GM12878 (cell line): ENCODE measurements around the gene VCPKMT. TPM values are rescaled to one million over a fixed set of nuclear protein-coding genes. Genes with fewer than 3 reads are reported as not detected.

ENCODE experiments used
- CREM ChIP-seq: IDR thresholded peaks from 2 replicates; pipeline ENCODE4 v1.6.1; 2014; ENCODE audit warnings: antibody characterized with exemption, low read depth
- CTCF ChIP-seq, 3 experiments: IDR thresholded peaks in 2 of 3; conservative IDR thresholded peaks in 1 of 3; 2 replicates each; pipeline ENCODE4 v1.5.1; 2011; ENCODE audit warnings: low read depth in 3 of 3, low read length in 3 of 3, mild to moderate bottlenecking in 3 of 3, control low read depth in 2 of 3, moderate library complexity in 2 of 3, inconsistent platforms in 1 of 3, mixed read lengths in 1 of 3; ENCODE audit not compliant: control insufficient read depth in 2 of 3, insufficient read depth in 1 of 3; ENCODE audit errors: extremely low read depth in 1 of 3
- CUX1 ChIP-seq: IDR thresholded peaks from 2 replicates; pipeline ENCODE4 v1.6.1; 2012; ENCODE audit warnings: improper control_type of control experiment, low read depth, low read length; ENCODE audit not compliant: insufficient replicate concordance
- EP300 ChIP-seq, 2 experiments: fragments of 150-350 bp in 1 of 2; IDR thresholded peaks; 2 replicates each; pipeline ENCODE4 v1.6.1; 2011 to 2012; ENCODE audit warnings: low read depth in 2 of 2, low read length in 2 of 2, borderline replicate concordance in 1 of 2, improper control_type of control experiment in 1 of 2, inconsistent platforms in 1 of 2; ENCODE audit not compliant: control insufficient read depth in 1 of 2
- KAT2A ChIP-seq: conservative IDR thresholded peaks from 2 replicates; pipeline ENCODE4 v1.6.1; 2011; ENCODE audit warnings: low read depth, low read length; ENCODE audit not compliant: control insufficient read depth
- MTA2 ChIP-seq: fragments of 450-650 bp; IDR thresholded peaks from 2 replicates; pipeline ENCODE4 v1.6.1; 2016; ENCODE audit warnings: low read depth, mild to moderate bottlenecking, moderate library complexity
- PAX5 ChIP-seq: IDR thresholded peaks from 2 replicates; pipeline ENCODE4 v1.6.1; 2011; ENCODE audit warnings: low read depth, low read length, borderline replicate concordance
- SIX5 ChIP-seq: IDR thresholded peaks from 2 replicates; pipeline ENCODE4 v1.6.1; 2011; ENCODE audit warnings: mild to moderate bottlenecking, low read depth, low read length, moderate library complexity; ENCODE audit not compliant: severe bottlenecking
- polyA plus RNA-seq, 11 experiments: library from polyadenylated mRNA; depleted of rRNA in 4 of 11; unstranded in 6 of 11; stranded (reverse) in 5 of 11; fragments of >200 nt; fragmentation: Nextera tagmentation in 4 of 11; fragmentation: Illumina TruSeq in 1 of 11; extraction: Ambion mirVana in 4 of 11; extraction: Trizol in 1 of 11; gene quantifications; 1 replicate in 1 of 11; 2 replicates in 10 of 11; pipeline versions ENCODE4 v1.2.1 to v1.2.3, GENCODE V29; 2011 to 2016; ENCODE audit warnings: inconsistent platforms in 2 of 11, missing spikeins in 2 of 11, low read depth in 1 of 11
- total RNA-seq, 4 experiments: library from RNA; depleted of rRNA in 3 of 4; stranded (reverse); fragments of >200 nt in 3 of 4; fragmentation: Illumina TruSeq in 1 of 4; extraction: Trizol in 1 of 4; gene quantifications; 2 replicates each; pipeline versions ENCODE4 v1.2.1 to v1.2.3, GENCODE V29; 2013 to 2021
- TF ChIP-seq, protein P1 (sequence below): IDR thresholded peaks from 2 replicates; pipeline ENCODE4 v1.6.1; 2011; ENCODE audit warnings: borderline replicate concordance, low read depth, mild to moderate bottlenecking, moderate library complexity, low read length; ENCODE audit not compliant: insufficient read depth, poor library complexity, severe bottlenecking
- TF ChIP-seq, protein P2 (sequence below): fragments of 450-650 bp; IDR thresholded peaks from 2 replicates; pipeline ENCODE4 v1.6.1; 2017; ENCODE audit warnings: mild to moderate bottlenecking, moderate library complexity

The VCPKMT gene
- total and polyA plus RNA-seq, 10 of the 15 experiments (the other 5 are each of a cell fraction or from before 2014, with no cell fraction given): 8.5 to 18.4 (median 12.8) TPM

- TF ChIP-seq, protein P1, sequence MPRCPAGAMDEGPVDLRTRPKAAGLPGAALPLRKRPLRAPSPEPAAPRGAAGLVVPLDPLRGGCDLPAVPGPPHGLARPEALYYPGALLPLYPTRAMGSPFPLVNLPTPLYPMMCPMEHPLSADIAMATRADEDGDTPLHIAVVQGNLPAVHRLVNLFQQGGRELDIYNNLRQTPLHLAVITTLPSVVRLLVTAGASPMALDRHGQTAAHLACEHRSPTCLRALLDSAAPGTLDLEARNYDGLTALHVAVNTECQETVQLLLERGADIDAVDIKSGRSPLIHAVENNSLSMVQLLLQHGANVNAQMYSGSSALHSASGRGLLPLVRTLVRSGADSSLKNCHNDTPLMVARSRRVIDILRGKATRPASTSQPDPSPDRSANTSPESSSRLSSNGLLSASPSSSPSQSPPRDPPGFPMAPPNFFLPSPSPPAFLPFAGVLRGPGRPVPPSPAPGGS: no peak
- TF ChIP-seq, protein P2, sequence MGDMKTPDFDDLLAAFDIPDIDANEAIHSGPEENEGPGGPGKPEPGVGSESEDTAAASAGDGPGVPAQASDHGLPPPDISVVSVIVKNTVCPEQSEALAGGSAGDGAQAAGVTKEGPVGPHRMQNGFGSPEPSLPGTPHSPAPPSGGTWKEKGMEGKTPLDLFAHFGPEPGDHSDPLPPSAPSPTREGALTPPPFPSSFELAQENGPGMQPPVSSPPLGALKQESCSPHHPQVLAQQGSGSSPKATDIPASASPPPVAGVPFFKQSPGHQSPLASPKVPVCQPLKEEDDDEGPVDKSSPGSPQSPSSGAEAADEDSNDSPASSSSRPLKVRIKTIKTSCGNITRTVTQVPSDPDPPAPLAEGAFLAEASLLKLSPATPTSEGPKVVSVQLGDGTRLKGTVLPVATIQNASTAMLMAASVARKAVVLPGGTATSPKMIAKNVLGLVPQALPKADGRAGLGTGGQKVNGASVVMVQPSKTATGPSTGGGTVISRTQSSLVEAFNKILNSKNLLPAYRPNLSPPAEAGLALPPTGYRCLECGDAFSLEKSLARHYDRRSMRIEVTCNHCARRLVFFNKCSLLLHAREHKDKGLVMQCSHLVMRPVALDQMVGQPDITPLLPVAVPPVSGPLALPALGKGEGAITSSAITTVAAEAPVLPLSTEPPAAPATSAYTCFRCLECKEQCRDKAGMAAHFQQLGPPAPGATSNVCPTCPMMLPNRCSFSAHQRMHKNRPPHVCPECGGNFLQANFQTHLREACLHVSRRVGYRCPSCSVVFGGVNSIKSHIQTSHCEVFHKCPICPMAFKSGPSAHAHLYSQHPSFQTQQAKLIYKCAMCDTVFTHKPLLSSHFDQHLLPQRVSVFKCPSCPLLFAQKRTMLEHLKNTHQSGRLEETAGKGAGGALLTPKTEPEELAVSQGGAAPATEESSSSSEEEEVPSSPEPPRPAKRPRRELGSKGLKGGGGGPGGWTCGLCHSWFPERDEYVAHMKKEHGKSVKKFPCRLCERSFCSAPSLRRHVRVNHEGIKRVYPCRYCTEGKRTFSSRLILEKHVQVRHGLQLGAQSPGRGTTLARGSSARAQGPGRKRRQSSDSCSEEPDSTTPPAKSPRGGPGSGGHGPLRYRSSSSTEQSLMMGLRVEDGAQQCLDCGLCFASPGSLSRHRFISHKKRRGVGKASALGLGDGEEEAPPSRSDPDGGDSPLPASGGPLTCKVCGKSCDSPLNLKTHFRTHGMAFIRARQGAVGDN: peak; percentile 76
- no peak for TF ChIP-seq KAT2A
- peak; percentile 74 for TF ChIP-seq CREM
- peak; percentile 17; the same call in 1 of the 2 replicates for TF ChIP-seq MTA2
- peak in 1 of 2 experiments; percentile 66; a peak in 2 of 4 replicates for TF ChIP-seq EP300 (IDR thresholded peaks at IDR 0.05; ENCODE audit: borderline replicate concordance in 1 of 2, control insufficient read depth in 1 of 2, low read depth in 2 of 2, low read length in 2 of 2)
- TF ChIP-seq SIX5: no peak
- peak; percentile 46 for TF ChIP-seq CUX1
- TF ChIP-seq PAX5: peak; percentile 74; the same call in 1 of the 2 replicates
- TF ChIP-seq CTCF (IDR thresholded peaks at IDR 0.05 in 2 of 3, conservative IDR thresholded peaks at IDR 0.05 in 1 of 3; ENCODE audit: control insufficient read depth in 2 of 3, extremely low read depth in 1 of 3, insufficient read depth in 1 of 3, low read depth in 3 of 3, low read length in 3 of 3): no peak
Observed at GRCh38 chr14:50060871-50061663, 55.3 kb downstream of the VCPKMT start (continued).
